ENCODE results near the gene FRMD3.

FRMD3 gene

GRCh38 chr9:83477571-83477970 is 60.6 kb downstream of the FRMD3 start:
- DNase-seq (ENCODE audit: low read depth): no peak
- H3K4me3 ChIP-seq (ENCODE audit: low read depth, low read length): no peak overlapping the region
- TF ChIP-seq POLR2A (IDR thresholded peaks at IDR 0.05; ENCODE audit: extremely low read depth, insufficient read length) (no peak), CTCF (IDR thresholded peaks at IDR 0.05; ENCODE audit: low read depth, low read length) (no peak), MAX (IDR thresholded peaks at IDR 0.05; ENCODE audit: low read depth, low read length) (no peak), MYC (IDR thresholded peaks at IDR 0.05; ENCODE audit: low read depth, low read length) (no peak)

- no peak overlapping the region for H3K4me3 ChIP-seq (ENCODE audit: low read depth, low read length)
- DNase-seq (ENCODE audit: low read depth): no peak
Observed at GRCh38 chr9:83477120-83477519, 61.1 kb downstream of the FRMD3 start.

GRCh38 chr9:83476513-83476912 is 61.7 kb downstream of the FRMD3 start:
- TF ChIP-seq MAX (IDR thresholded peaks at IDR 0.05; ENCODE audit: low read depth, low read length): no peak
- no peak for TF ChIP-seq MYC (IDR thresholded peaks at IDR 0.05; ENCODE audit: low read depth, low read length)
- TF ChIP-seq POLR2A (IDR thresholded peaks at IDR 0.05; ENCODE audit: extremely low read depth, insufficient read length): no peak
- no peak for TF ChIP-seq CTCF (IDR thresholded peaks at IDR 0.05; ENCODE audit: low read depth, low read length)
- H3K4me3 ChIP-seq (ENCODE audit: low read depth, low read length): no peak overlapping the region
- no peak for DNase-seq (ENCODE audit: low read depth)

More at GRCh38 chr9:83477120-83477519, 61.1 kb downstream of the FRMD3 start:
- no peak for TF ChIP-seq CTCF (IDR thresholded peaks at IDR 0.05; ENCODE audit: low read depth, low read length)
- no peak for TF ChIP-seq POLR2A (IDR thresholded peaks at IDR 0.05; ENCODE audit: extremely low read depth, insufficient read length)
- TF ChIP-seq MYC (IDR thresholded peaks at IDR 0.05; ENCODE audit: low read depth, low read length): no peak
- TF ChIP-seq MAX (IDR thresholded peaks at IDR 0.05; ENCODE audit: low read depth, low read length): no peak

GRCh38 chr9:83475741-83476140 is 62.5 kb downstream of the FRMD3 start:
- DNase-seq (ENCODE audit: low read depth): no peak
- H3K4me3 ChIP-seq (ENCODE audit: low read depth, low read length): no peak overlapping the region
- TF ChIP-seq POLR2A (IDR thresholded peaks at IDR 0.05; ENCODE audit: extremely low read depth, insufficient read length) (no peak), MAX (IDR thresholded peaks at IDR 0.05; ENCODE audit: low read depth, low read length) (no peak), CTCF (IDR thresholded peaks at IDR 0.05; ENCODE audit: low read depth, low read length) (no peak), MYC (IDR thresholded peaks at IDR 0.05; ENCODE audit: low read depth, low read length) (no peak)

GRCh38 chr9:83474631-83475030 is 63.6 kb downstream of the FRMD3 start:
- no peak overlapping the region for H3K4me3 ChIP-seq (ENCODE audit: low read depth, low read length)
- DNase-seq (ENCODE audit: low read depth): no peak
- no peak for TF ChIP-seq MYC (IDR thresholded peaks at IDR 0.05; ENCODE audit: low read depth, low read length)
- TF ChIP-seq CTCF (IDR thresholded peaks at IDR 0.05; ENCODE audit: low read depth, low read length): no peak
- TF ChIP-seq MAX (IDR thresholded peaks at IDR 0.05; ENCODE audit: low read depth, low read length): no peak
- TF ChIP-seq POLR2A (IDR thresholded peaks at IDR 0.05; ENCODE audit: extremely low read depth, insufficient read length): no peak

Data from NB4 (cell line).